Right atrium auricular region (tissue), 2 donors: ENCODE results near the gene ERMARD. TPM values are rescaled to one million over a fixed set of nuclear protein-coding genes. Genes with fewer than 3 reads are reported as not detected.
"Not testable (repeated sequence)": the region's sequence is repeated elsewhere in the genome, so short reads cannot be mapped to it uniquely, and the experiment has no call there.

Experiments used
- DNase-seq: peaks from one replicate; pipeline ENCODE4 v3.0.0-alpha.2; 2019; ENCODE audit warnings: low spot score
- H3K27ac ChIP-seq, 2 donors: fragments of 200-600 bp; sonication (generic); 1 replicate in 1 of 2; 2 replicates in 1 of 2; pipeline ENCODE4 v1.5.1; 2016 to 2019
- H3K27me3 ChIP-seq, 2 donors: fragments of 200-600 bp; sonication (generic); one replicate each; pipeline versions ENCODE4 v1.5.1 to v1.6.0; 2017 to 2019
- H3K36me3 ChIP-seq: fragments of 200-600 bp; sonication (generic); one replicate; pipeline ENCODE4 v1.5.1; 2016
- H3K4me1 ChIP-seq, 2 donors: fragments of 200-600 bp; sonication (generic); one replicate each; pipeline versions ENCODE4 v1.5.1 to v1.6.0; 2017 to 2019
- H3K4me3 ChIP-seq, 2 donors: fragments of 200-600 bp; sonication (generic); 1 replicate in 1 of 2; 2 replicates in 1 of 2; pipeline ENCODE4 v1.5.1; 2017 to 2019; ENCODE audit warnings: mild to moderate bottlenecking in 1 of 2, moderate library complexity in 1 of 2
- H3K9me3 ChIP-seq, 2 donors: fragments of 200-600 bp; sonication (generic); one replicate each; pipeline ENCODE4 v1.5.1; 2019
- total RNA-seq, 2 donors: library from RNA; depleted of rRNA; stranded (reverse); fragments of >200 nt; gene quantifications; one replicate each; pipeline ENCODE4 v1.1.0, GENCODE V29; 2016
- TF ChIP-seq, protein P1 (sequence below), 2 donors: fragments of 200-600 bp; sonication (generic); IDR thresholded peaks; one replicate each; pipeline ENCODE4 v1.5.1; 2019; ENCODE audit warnings: antibody characterized with exemption in 2 of 2

Gene ERMARD
- total RNA-seq, 2 donors from 2014 or later = 8.6 to 11.2 TPM

DNA sequence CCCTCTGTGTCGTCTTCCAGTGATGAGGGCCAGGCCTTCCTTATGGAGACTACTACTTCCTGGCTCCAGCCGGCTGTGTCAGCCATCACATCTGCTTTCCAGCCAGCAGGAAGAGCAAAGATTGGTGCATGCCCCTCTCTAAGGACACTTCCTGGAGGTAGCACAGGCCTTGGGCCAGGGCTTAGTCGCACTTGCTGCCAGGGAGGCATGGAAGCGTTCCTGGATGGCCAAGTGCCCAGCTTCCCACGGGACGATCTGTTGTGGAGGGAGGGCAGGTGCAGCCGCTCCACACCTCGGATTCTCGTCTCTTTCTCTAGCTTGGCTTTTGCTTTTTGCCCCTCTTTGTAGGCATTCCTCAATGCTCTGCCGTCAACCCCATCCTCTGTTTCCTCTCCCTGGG is 11.9 kb downstream of the ERMARD start:
- TF ChIP-seq, protein P1, sequence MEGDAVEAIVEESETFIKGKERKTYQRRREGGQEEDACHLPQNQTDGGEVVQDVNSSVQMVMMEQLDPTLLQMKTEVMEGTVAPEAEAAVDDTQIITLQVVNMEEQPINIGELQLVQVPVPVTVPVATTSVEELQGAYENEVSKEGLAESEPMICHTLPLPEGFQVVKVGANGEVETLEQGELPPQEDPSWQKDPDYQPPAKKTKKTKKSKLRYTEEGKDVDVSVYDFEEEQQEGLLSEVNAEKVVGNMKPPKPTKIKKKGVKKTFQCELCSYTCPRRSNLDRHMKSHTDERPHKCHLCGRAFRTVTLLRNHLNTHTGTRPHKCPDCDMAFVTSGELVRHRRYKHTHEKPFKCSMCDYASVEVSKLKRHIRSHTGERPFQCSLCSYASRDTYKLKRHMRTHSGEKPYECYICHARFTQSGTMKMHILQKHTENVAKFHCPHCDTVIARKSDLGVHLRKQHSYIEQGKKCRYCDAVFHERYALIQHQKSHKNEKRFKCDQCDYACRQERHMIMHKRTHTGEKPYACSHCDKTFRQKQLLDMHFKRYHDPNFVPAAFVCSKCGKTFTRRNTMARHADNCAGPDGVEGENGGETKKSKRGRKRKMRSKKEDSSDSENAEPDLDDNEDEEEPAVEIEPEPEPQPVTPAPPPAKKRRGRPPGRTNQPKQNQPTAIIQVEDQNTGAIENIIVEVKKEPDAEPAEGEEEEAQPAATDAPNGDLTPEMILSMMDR (IDR thresholded peaks at IDR 0.05) = no peak
- Histone ChIP-seq H3K27me3 (no peaks in the 10 kb centered on the region), H3K36me3 (peaks cover 59% of the 10 kb centered on the region), H3K27ac (no peak overlapping the region), H3K4me3 (no peak overlapping the region), H3K9me3 (no peaks in the 10 kb centered on the region), H3K4me1 (no peaks in the 10 kb centered on the region)
- no peak for DNase-seq

- no peak overlapping the region for H3K27ac ChIP-seq
- no peaks in the 10 kb centered on the region for H3K4me1 ChIP-seq
- H3K9me3 ChIP-seq = no peaks in the 10 kb centered on the region
- TF ChIP-seq, protein P1 (IDR thresholded peaks at IDR 0.05) = no peak
- H3K36me3 ChIP-seq = peaks cover 65% of the 10 kb centered on the region
- no peak for DNase-seq
- no peaks in the 10 kb centered on the region for H3K27me3 ChIP-seq
- H3K4me3 ChIP-seq = no peak overlapping the region
These were observed 12.5 kb downstream of the ERMARD start for GRCh38 chr6:169763881-169764280.

DNA sequence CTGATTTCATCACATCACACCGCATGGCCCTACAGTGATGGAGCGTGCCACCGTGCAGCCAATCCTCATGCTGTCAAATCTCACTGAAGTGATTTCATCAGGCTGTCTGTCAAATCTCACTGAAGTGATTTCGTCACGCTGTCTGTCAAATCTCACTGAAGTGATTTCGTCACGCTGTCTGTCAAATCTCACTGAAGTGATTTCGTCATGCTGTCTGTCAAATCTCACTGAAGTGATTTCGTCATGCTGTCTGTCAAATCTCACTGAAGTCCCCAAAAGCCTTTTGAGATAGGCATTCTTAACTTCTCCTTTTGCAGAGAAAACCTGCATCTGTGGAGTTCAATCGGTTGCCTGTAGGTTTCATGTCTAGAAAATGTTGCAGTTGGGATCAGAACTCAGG is 14.4 kb downstream of the ERMARD start:
- peaks cover 56% of the 10 kb centered on the region for H3K36me3 ChIP-seq
- not testable (repeated sequence) for H3K9me3 ChIP-seq, H3K27ac ChIP-seq, H3K4me3 ChIP-seq, H3K27me3 ChIP-seq, DNase-seq, H3K4me1 ChIP-seq

DNA sequence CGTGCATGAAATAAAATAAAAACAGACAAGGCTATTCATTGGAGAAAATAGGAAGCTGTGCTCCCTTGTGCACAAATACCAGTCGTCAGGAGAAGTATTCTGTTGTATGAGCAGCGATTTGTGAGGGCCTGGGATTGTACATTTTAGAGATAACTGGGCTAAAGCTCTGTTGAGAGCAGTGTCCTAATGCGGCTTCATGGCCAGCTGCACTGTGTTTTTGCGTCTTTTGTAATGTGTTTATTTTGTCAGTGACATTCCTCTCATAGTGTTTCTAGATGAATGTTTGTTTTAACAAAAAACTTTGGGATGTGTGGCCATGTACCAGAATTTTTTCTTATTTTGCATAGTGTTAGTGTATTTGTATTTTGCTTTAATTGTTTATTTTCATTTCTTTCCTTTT is 14.8 kb downstream of the ERMARD start:
- peaks cover 53% of the 10 kb centered on the region for H3K36me3 ChIP-seq

DNA sequence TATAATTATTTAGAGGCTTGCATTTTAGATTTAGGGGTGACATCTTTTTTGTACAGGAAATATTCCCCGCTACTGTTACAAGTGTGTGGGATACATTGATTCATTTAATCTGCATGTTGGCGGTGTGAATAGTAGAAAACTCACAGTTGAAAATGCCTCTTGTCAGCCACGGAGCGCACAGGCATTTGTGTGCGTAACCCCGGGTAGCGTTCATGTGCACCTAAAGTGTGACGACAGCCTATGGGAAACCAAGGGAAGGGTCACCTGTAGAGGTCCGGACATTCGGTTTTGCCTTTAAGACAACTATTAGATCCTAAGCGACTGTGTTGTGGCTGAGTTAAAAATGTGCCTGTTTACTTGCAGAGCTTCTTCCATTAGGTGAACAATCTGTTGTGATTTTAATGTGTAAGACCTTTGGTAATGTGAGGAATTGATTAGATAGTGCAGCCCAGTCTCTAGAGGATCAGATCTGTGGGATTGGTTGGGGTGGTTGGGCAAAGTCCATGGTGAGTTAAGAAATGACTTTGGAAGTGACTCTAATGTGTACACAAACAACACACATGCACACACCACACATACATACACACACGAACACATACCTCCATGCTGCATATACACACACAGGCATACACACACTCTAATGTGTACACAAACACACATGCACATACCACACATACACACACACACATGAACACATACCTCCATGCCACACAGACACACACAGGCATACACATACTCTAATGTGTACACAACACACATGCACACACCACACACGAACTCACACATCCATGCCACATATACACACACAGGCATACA is 15.7 kb downstream of the ERMARD start:
- DNase-seq = no peak
- Histone ChIP-seq H3K27me3 (no peaks in the 10 kb centered on the region), H3K27ac (no peak overlapping the region), H3K4me3 (no peak overlapping the region), H3K4me1 (no peaks in the 10 kb centered on the region), H3K36me3 (peaks cover 54% of the 10 kb centered on the region), H3K9me3 (no peaks in the 10 kb centered on the region)
- TF ChIP-seq, protein P1 (IDR thresholded peaks at IDR 0.05) = no peak

More for the DNA sequence above, 14.8 kb downstream of the ERMARD start:
- TF ChIP-seq, protein P1 (IDR thresholded peaks at IDR 0.05) = no peak
- Histone ChIP-seq H3K9me3 (no peaks in the 10 kb centered on the region), H3K4me1 (no peaks in the 10 kb centered on the region), H3K4me3 (no peak overlapping the region), H3K27me3 (no peaks in the 10 kb centered on the region), H3K27ac (no peak overlapping the region)
- DNase-seq = no peak

DNA sequence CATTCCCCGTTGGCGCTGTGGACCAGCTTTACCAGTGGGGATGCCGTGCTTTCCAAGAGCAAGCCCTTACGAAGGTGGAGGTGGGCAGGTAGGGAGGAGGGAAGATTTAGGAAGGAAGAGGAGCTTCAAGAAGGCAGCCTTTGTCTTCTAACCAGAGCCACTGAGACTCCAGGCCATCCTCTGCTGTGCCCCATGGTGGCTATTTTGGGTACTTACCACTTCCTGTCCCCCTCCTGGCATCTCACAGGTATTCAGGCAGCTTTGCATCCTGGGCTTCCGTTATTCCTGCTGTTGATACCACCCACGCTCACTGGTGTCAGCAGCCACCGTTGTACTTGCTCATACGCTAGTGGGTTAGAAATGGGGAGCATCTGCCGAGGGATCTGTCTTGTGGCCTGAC is 22.9 kb downstream of the ERMARD start:
- H3K4me1 ChIP-seq = no peaks in the 10 kb centered on the region
- H3K4me3 ChIP-seq = no peak overlapping the region
- TF ChIP-seq, protein P1 (IDR thresholded peaks at IDR 0.05) = no peak
- DNase-seq = no peak
- no peak overlapping the region for H3K27ac ChIP-seq
- H3K9me3 ChIP-seq = no peaks in the 10 kb centered on the region
- H3K36me3 ChIP-seq = peaks cover 45% of the 10 kb centered on the region
- no peaks in the 10 kb centered on the region for H3K27me3 ChIP-seq
